Lower lobe of right lung (tissue), 2 donors: Measurements from ENCODE around the gene YIPF1. TPM values are rescaled to one million over a fixed set of nuclear protein-coding genes. Genes with fewer than 3 reads are reported as not detected.

ENCODE experiments used
- ATAC-seq, 2 donors: fragments of 200-7000 bp; cut with Tn5 transposase; one replicate each; pipeline ENCODE4 v1.9.1; 2020 to 2022; ENCODE audit warnings: mild to moderate bottlenecking in 2 of 2, moderate library complexity in 2 of 2
- DNase-seq: peaks from one replicate; pipeline ENCODE4 v3.0.0-alpha.2; 2020
- H3K27ac ChIP-seq: fragments of 200-600 bp; one replicate; pipeline ENCODE4 v1.8.0; 2022
- H3K27me3 ChIP-seq: fragments of 200-600 bp; one replicate; pipeline ENCODE4 v1.8.0; 2022; ENCODE audit warnings: low read depth
- H3K36me3 ChIP-seq: fragments of 200-600 bp; one replicate; pipeline ENCODE4 v1.8.0; 2022; ENCODE audit warnings: mild to moderate bottlenecking
- H3K4me1 ChIP-seq: fragments of 200-600 bp; one replicate; pipeline ENCODE4 v1.8.0; 2022
- H3K4me3 ChIP-seq: fragments of 200-600 bp; one replicate; pipeline ENCODE4 v1.8.0; 2022; ENCODE audit warnings: mild to moderate bottlenecking
- H3K9me3 ChIP-seq: fragments of 200-600 bp; one replicate; pipeline ENCODE4 v1.8.0; 2022
- intact Hi-C: fragments of 100-400 bp; cut with DNase I; formaldehyde crosslinking; loops from one replicate; pipeline ENCODE4 v1.11.0; 2022
- total RNA-seq: library from RNA; stranded (reverse); fragmentation: NEBNext Ultra II Directional; extraction: Animal tissue kit (Norgen Biotek cat#: 25700); gene quantifications from one replicate; pipeline ENCODE4 v1.2.1, GENCODE V29; 2021
- TF ChIP-seq, protein P1 (sequence below): fragments of 200-600 bp; IDR thresholded peaks from one replicate; pipeline ENCODE4 v1.8.0; 2022; ENCODE audit warnings: antibody characterized with exemption, mild to moderate bottlenecking
- donor health status: DM: no; HTN: yes; CAD: no; lungs with severe emphysema.

YIPF1 gene
- total RNA-seq, 1 donor from 2014 or later, result 24.5 TPM

DNA sequence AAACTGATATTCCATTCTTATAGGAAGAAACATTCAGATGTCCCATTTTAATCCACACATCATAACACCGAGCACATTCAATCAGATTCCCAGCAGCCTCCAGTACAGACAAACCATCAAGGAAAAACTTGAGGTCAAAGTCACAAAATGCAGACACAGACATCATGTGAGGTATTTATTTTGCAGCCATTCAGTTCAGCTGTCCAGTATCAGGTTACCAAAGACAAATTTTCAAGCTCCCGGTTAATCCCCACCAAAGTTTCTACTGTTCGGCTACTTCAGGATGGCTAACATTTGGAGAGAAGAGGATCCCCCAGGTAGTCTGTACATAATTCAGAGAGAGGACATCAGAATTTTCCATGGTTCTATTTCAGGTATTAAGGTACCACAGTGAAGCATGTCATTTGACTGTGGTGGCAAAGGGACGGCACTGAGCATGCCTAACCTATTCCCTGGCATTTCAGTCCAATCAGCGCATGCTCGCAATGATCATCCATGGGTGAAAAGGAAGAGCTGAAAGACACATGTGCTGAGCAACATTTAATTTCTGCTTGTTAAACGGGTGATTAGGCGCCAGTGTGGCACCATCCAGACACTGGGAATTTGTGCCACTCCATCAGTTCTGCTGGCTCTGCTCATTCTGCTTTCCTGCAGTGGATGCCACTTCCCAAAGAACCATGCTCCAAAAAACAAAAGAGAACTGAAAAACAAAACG lies 37.9 kb downstream of the YIPF1 start:
- peaks cover 55% of the 10 kb centered on the region for H3K36me3 ChIP-seq
- DNase-seq, result no peak
- intact Hi-C loops, result no loop called here

DNA sequence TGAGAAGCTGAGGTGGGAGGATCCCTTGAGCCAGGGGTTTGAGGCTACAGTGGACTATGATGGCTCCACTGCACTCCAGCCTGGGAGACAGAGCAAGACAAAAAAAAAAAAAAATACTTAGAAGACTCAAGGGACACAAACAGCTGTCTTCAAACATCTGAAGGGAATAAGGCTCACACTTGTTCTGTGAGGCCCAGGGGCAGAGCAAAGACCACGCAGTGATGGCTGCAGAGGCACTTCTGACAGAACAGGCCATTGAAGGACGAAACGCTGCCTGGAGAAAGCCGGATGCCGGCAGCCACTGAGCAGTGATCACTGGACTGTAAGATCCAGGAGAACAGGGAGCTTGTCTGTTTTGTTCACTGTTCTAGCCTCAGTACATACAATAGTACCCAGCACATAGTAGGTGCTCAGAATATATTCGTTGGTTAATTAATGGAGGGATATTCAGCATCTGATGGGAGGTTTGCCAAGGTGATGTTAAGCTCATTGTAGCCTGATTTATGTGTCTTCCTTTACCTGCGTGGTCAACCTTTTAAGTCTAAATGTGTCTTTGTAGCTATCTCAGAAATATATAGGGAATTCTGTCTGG lies 39.4 kb downstream of the YIPF1 start:
- Histone ChIP-seq H3K27ac (no peak overlapping the region), H3K27me3 (no peaks in the 10 kb centered on the region), H3K4me1 (no peaks in the 10 kb centered on the region), H3K36me3 (peaks cover 39% of the 10 kb centered on the region), H3K9me3 (no peaks in the 10 kb centered on the region), H3K4me3 (no peak overlapping the region)
- no peak for DNase-seq
- no peak for ATAC-seq
- TF ChIP-seq, protein P1, sequence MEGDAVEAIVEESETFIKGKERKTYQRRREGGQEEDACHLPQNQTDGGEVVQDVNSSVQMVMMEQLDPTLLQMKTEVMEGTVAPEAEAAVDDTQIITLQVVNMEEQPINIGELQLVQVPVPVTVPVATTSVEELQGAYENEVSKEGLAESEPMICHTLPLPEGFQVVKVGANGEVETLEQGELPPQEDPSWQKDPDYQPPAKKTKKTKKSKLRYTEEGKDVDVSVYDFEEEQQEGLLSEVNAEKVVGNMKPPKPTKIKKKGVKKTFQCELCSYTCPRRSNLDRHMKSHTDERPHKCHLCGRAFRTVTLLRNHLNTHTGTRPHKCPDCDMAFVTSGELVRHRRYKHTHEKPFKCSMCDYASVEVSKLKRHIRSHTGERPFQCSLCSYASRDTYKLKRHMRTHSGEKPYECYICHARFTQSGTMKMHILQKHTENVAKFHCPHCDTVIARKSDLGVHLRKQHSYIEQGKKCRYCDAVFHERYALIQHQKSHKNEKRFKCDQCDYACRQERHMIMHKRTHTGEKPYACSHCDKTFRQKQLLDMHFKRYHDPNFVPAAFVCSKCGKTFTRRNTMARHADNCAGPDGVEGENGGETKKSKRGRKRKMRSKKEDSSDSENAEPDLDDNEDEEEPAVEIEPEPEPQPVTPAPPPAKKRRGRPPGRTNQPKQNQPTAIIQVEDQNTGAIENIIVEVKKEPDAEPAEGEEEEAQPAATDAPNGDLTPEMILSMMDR, result no peak
- intact Hi-C loops, result no loop called here

More for the DNA sequence above, 37.9 kb downstream of the YIPF1 start:
- Histone ChIP-seq H3K4me1 (no peaks in the 10 kb centered on the region), H3K27me3 (no peaks in the 10 kb centered on the region), H3K27ac (no peak overlapping the region), H3K4me3 (no peak overlapping the region), H3K9me3 (no peaks in the 10 kb centered on the region)
- no peak for ATAC-seq
- TF ChIP-seq, protein P1, result no peak

DNA sequence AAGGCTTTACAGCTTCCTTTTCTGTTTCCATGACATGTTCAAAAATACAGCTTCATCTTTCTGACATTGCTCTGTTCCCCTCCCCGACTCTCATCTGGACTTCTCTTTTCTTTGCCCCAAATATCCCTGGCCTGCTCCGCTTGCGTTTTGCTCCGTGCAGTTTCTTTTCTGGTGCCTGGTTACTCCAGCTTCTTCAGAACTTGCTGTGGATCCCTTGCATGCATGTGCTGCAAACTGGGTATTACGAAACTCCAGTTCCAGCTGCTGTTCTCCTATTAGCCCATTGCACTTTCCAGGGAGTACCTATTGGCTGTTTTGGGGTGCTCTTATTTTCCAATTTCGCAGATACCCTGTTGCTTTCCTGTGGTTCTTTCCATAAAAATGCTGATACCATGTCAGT lies 41.6 kb downstream of the YIPF1 start:
- intact Hi-C loops, result no loop called here
- DNase-seq, result no peak
- no peaks in the 10 kb centered on the region for H3K27me3 ChIP-seq
- TF ChIP-seq, protein P1, result no peak
- H3K27ac ChIP-seq, result no peak overlapping the region
- no peak for ATAC-seq
- H3K36me3 ChIP-seq, result peaks cover 17% of the 10 kb centered on the region
- H3K4me3 ChIP-seq, result no peak overlapping the region
- no peaks in the 10 kb centered on the region for H3K4me1 ChIP-seq
- no peaks in the 10 kb centered on the region for H3K9me3 ChIP-seq

DNA sequence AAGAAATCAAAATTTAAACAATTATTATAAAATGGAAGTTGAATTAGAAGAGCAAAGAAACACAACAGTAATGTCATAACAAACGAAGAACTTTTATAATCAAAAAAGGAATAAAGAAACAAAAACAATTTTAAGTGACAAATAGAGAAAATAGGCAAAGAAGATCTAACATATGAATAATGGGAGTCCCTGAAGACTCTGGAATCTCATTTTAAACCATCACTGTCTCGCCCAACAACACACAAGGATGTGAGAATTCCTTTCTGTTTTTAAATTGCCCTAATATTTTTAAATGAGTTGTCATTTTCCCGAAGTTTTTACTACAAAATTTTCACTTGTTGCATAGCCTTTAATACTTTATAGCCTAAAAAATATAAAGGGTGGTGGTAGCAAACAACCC lies 47.2 kb downstream of the YIPF1 start:
- TF ChIP-seq, protein P1, result no peak
- DNase-seq (no peak), ATAC-seq (no peak)
- intact Hi-C loops, result no loop called here
- Histone ChIP-seq H3K27me3 (no peaks in the 10 kb centered on the region), H3K36me3 (no peaks in the 10 kb centered on the region), H3K9me3 (no peaks in the 10 kb centered on the region), H3K4me1 (peaks cover 1% of the 10 kb centered on the region), H3K27ac (no peak overlapping the region), H3K4me3 (no peak overlapping the region)

DNA sequence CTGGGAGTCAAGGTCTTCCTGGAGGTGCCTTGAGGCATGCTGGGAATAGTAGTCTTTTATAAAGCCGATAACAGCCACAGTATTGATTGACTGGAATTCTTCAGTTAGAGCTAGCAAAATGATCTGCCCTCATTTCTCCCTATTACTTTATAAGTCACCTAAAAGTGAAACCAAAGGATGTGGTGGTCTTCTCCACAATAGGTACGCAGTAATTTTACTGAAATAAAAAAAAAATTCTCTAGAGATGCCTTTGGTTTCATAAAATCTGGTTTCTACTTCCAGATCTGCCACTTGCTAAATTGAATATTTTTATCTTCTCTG lies 51.0 kb downstream of the YIPF1 start:
- DNase-seq (no peak), ATAC-seq (no peak)
- Histone ChIP-seq H3K27me3 (no peaks in the 10 kb centered on the region), H3K27ac (peak overlapping the region; percentile 94), H3K4me3 (peak overlapping the region; percentile 89), H3K9me3 (no peaks in the 10 kb centered on the region), H3K36me3 (no peaks in the 10 kb centered on the region), H3K4me1 (peaks cover 8% of the 10 kb centered on the region)
- TF ChIP-seq, protein P1, result no peak
- intact Hi-C loops, result no loop called here
